Measurements from ENCODE around the gene C1orf105.

DNA sequence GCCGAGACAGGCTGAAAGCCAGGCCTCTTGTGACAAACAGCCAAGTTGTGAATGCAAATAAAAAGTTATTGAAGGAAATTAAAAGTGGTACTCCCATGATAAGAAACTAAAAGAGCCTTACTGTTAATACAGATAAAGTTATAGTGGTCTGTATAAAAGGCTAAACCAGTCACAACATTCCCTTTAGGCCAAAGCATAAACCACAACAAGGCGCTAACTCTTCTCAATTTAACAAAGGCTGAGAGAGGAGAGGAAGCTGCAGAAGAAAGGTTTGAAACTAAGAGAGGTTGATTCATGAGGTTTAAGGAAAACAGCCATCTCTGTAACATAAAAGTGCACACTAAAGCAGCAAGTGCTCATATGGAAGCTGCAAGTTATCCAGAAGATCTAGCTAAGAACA lies 10.7 kb downstream of the C1orf105 start:
- TF ChIP-seq, protein P1, sequence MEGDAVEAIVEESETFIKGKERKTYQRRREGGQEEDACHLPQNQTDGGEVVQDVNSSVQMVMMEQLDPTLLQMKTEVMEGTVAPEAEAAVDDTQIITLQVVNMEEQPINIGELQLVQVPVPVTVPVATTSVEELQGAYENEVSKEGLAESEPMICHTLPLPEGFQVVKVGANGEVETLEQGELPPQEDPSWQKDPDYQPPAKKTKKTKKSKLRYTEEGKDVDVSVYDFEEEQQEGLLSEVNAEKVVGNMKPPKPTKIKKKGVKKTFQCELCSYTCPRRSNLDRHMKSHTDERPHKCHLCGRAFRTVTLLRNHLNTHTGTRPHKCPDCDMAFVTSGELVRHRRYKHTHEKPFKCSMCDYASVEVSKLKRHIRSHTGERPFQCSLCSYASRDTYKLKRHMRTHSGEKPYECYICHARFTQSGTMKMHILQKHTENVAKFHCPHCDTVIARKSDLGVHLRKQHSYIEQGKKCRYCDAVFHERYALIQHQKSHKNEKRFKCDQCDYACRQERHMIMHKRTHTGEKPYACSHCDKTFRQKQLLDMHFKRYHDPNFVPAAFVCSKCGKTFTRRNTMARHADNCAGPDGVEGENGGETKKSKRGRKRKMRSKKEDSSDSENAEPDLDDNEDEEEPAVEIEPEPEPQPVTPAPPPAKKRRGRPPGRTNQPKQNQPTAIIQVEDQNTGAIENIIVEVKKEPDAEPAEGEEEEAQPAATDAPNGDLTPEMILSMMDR (IDR thresholded peaks at IDR 0.05) = no peak
- TF ChIP-seq POLR2A (IDR thresholded peaks at IDR 0.05) = no peak

Data from testis (tissue), 2 donors.